GM12878 (cell line): ENCODE data around the gene ITGA4. TPM values are rescaled to one million over a fixed set of nuclear protein-coding genes. Genes with fewer than 3 reads are reported as not detected.
A peak's percentile ranks its signal among the peaks of the same experiment; 100 is the strongest.

Source experiments
- ATAC-seq: fragments of 200-7000 bp; cut with Tn5 transposase; 3 replicates; pipeline ENCODE4 v1.9.1; 2020; ENCODE audit warnings: mild to moderate bottlenecking, moderate library complexity
- BruUV-seq: library from RNA; stranded (reverse); fragments of 400-500 nt; replicated peaks from 2 replicates; lab custom pipeline; 2021; lab: Mats Ljungman, UMichigan
- CTCF ChIA-PET: fragments of 300-600 bp; sonication (Branson Sonifier 250); formaldehyde crosslinking; extraction: SDS; loops from one replicate; lab custom pipeline; 2021; ENCODE audit warnings: inconsistent platforms; lab: Yijun Ruan, JAX
- POLR2A ChIA-PET: fragments of 350-600 bp; formaldehyde crosslinking; extraction: SDS; loops from one replicate; lab custom pipeline; 2021; ENCODE audit warnings: inconsistent platforms; lab: Charles Lee
- RAD21 ChIA-PET: fragments of 300-600 bp; sonication (Branson Sonifier 250); formaldehyde crosslinking; loops from one replicate; lab custom pipeline; 2023; ENCODE audit warnings: antibody characterized with exemption; ENCODE audit not compliant: unreplicated experiment; lab: Charles Lee
- SMC1A ChIA-PET: fragments of 300-600 bp; sonication (Branson Sonifier 250); formaldehyde crosslinking; loops from one replicate; lab custom pipeline; 2023; ENCODE audit not compliant: unreplicated experiment, uncharacterized antibody; lab: Charles Lee
- DNase-seq: peaks from one replicate; pipeline ENCODE4 v3.0.0-alpha.2; 2011; ENCODE audit warnings: low read depth, low spot score
- FAIRE-seq: peaks from 3 replicates; lab custom pipeline; 2011; peaks lifted over from hg19 to GRCh38; lab: Jason Lieb, UNC
- H2AFZ ChIP-seq: 2 replicates; pipeline ENCODE4 v1.6.0; 2011; ENCODE audit warnings: low read depth, low read length, control low read depth; ENCODE audit not compliant: control insufficient read depth
- H3K27ac ChIP-seq: 2 replicates; pipeline ENCODE4 v1.5.1; 2011; ENCODE audit warnings: control low read depth; ENCODE audit not compliant: control insufficient read depth, insufficient read depth
- H3K27me3 ChIP-seq, 2 experiments: replicated peaks in 1 of 2; 2 replicates each; pipeline versions ENCODE4 v1.6.0 to v1.6.1; 2011; ENCODE audit warnings: low read length in 1 of 2; ENCODE audit not compliant: control insufficient read depth in 2 of 2, insufficient read depth in 2 of 2
- H3K36me3 ChIP-seq, 2 experiments: 2 replicates each; pipeline ENCODE4 v1.5.1; 2011; ENCODE audit warnings: low read length in 1 of 2; ENCODE audit not compliant: control insufficient read depth in 2 of 2, insufficient read depth in 2 of 2
- H3K4me1 ChIP-seq: 2 replicates; pipeline ENCODE4 v1.6.1; 2011; ENCODE audit warnings: mild to moderate bottlenecking, low read length, moderate library complexity, mixed read lengths; ENCODE audit not compliant: control insufficient read depth, insufficient read depth
- H3K4me2 ChIP-seq: 2 replicates; pipeline ENCODE4 v1.6.0; 2011; ENCODE audit warnings: control low read depth; ENCODE audit not compliant: control insufficient read depth, insufficient read depth
- H3K4me3 ChIP-seq: fragments of 200-600 bp; sonication (generic); 2 replicates; pipeline ENCODE4 v1.5.1; 2016
- H3K79me2 ChIP-seq: 2 replicates; pipeline ENCODE4 v1.6.0; 2011; ENCODE audit warnings: low read length; ENCODE audit not compliant: control insufficient read depth, insufficient read depth
- H3K9ac ChIP-seq: 2 replicates; pipeline ENCODE4 v1.8.0; 2011; ENCODE audit warnings: low read length, control low read depth, mixed read lengths; ENCODE audit not compliant: control insufficient read depth, insufficient read depth
- H3K9me3 ChIP-seq: replicated peaks from 3 replicates; pipeline ENCODE4 v1.5.1; 2011; ENCODE audit warnings: mild to moderate bottlenecking, low read length; ENCODE audit not compliant: control insufficient read depth, insufficient read depth
- H4K20me1 ChIP-seq: 2 replicates; pipeline ENCODE4 v1.6.0; 2011; ENCODE audit not compliant: control insufficient read depth, insufficient read depth
- MEF2B ChIP-seq: fragments of 450-650 bp; IDR thresholded peaks from 2 replicates; pipeline ENCODE4 v1.6.1; 2018; ENCODE audit warnings: mild to moderate bottlenecking, moderate library complexity; ENCODE audit not compliant: partially characterized antibody, poor library complexity, severe bottlenecking
- MTA2 ChIP-seq: fragments of 450-650 bp; IDR thresholded peaks from 2 replicates; pipeline ENCODE4 v1.6.1; 2016; ENCODE audit warnings: low read depth, mild to moderate bottlenecking, moderate library complexity
- MXI1 ChIP-seq: fragments of 150-350 bp; IDR thresholded peaks from 2 replicates; pipeline ENCODE4 v1.6.1; 2011; ENCODE audit warnings: low read depth, mild to moderate bottlenecking, inconsistent platforms, low read length, improper control_type of control experiment
- WGBS: methylation state at CpG from one replicate; pipeline ENCODE4 v1.1.6; 2016; ENCODE audit warnings: low lambda C conversion rate; ENCODE audit not compliant: insufficient replicate concordance, insufficient coverage; ENCODE audit errors: missing lambda C conversion rate; 5-methylcytosine and 5-hydroxymethylcytosine counted together
- in situ Hi-C: fragments of 300-500 bp; cut with MboI; formaldehyde crosslinking; loops from 9 replicates; pipeline ENCODE4 v1.14.3; 2018; ENCODE audit warnings: mixed read lengths
- intact Hi-C: fragments of 100-400 bp; cut with micrococcal nuclease; formaldehyde crosslinking; loops from one replicate; pipeline ENCODE4 v1.14.2; 2022; ENCODE audit not compliant: unreplicated experiment
- polyA plus RNA-seq, 11 experiments: library from polyadenylated mRNA; depleted of rRNA in 4 of 11; unstranded in 6 of 11; stranded (reverse) in 5 of 11; fragments of >200 nt; fragmentation: Nextera tagmentation in 4 of 11; fragmentation: Illumina TruSeq in 1 of 11; extraction: Ambion mirVana in 4 of 11; extraction: Trizol in 1 of 11; gene quantifications; 1 replicate in 1 of 11; 2 replicates in 10 of 11; pipeline versions ENCODE4 v1.2.1 to v1.2.3, GENCODE V29; 2011 to 2016; ENCODE audit warnings: inconsistent platforms in 2 of 11, missing spikeins in 2 of 11, low read depth in 1 of 11
- total RNA-seq, 4 experiments: library from RNA; depleted of rRNA in 3 of 4; stranded (reverse); fragments of >200 nt in 3 of 4; fragmentation: Illumina TruSeq in 1 of 4; extraction: Trizol in 1 of 4; gene quantifications; 2 replicates each; pipeline versions ENCODE4 v1.2.1 to v1.2.3, GENCODE V29; 2013 to 2021
- TF ChIP-seq, protein P1 (sequence below), 3 experiments: IDR thresholded peaks in 2 of 3; conservative IDR thresholded peaks in 1 of 3; 2 replicates each; pipeline ENCODE4 v1.5.1; 2011; ENCODE audit warnings: low read depth in 3 of 3, low read length in 3 of 3, mild to moderate bottlenecking in 3 of 3, control low read depth in 2 of 3, moderate library complexity in 2 of 3, inconsistent platforms in 1 of 3, mixed read lengths in 1 of 3; ENCODE audit not compliant: control insufficient read depth in 2 of 3, insufficient read depth in 1 of 3; ENCODE audit errors: extremely low read depth in 1 of 3

ITGA4 gene
- total and polyA plus RNA-seq, 10 of the 15 experiments (the other 5 are each of a cell fraction or from before 2014, with no cell fraction given): 12.4 to 87.9 (median 63.5) TPM

DNA sequence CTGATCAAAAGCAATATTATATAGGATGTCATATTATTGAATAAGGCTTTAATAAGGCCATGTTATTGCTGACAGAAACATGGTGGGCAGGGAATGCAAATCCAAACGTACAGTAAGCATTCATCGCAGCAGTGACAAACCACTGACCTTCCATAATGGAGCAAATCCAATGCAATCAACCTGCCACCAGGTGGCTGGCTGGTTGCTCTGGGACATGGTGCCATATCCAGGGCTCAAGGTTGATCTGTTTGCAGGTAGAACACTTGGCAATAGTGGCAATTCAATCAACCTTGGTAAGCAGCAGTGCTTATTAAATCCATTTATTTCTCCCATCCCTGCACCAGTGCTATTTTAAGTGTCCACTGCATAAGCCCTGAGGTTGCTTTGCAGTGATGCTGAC, 124.3 kb downstream of the ITGA4 start:
- Histone ChIP-seq H3K9me3 (no peaks in the 10 kb centered on the region), H3K9ac (no peak overlapping the region), H2AFZ (no peak overlapping the region), H3K27me3 (no peaks in the 10 kb centered on the region; a peak in 1 of 4 replicates), H3K4me1 (peaks cover 9% of the 10 kb centered on the region), H3K36me3 (no peaks in the 10 kb centered on the region), H3K4me3 (no peak overlapping the region), H3K4me2 (no peak overlapping the region), H4K20me1 (no peaks in the 10 kb centered on the region), H3K79me2 (no peaks in the 10 kb centered on the region), H3K27ac (no peak overlapping the region)
- FAIRE-seq (no peak), DNase-seq (no peak), ATAC-seq (no peak; the same call in 2 of the 3 replicates)
- TF ChIP-seq MTA2 (no peak), MEF2B (no peak), MXI1 (no peak)
- TF ChIP-seq, protein P1, sequence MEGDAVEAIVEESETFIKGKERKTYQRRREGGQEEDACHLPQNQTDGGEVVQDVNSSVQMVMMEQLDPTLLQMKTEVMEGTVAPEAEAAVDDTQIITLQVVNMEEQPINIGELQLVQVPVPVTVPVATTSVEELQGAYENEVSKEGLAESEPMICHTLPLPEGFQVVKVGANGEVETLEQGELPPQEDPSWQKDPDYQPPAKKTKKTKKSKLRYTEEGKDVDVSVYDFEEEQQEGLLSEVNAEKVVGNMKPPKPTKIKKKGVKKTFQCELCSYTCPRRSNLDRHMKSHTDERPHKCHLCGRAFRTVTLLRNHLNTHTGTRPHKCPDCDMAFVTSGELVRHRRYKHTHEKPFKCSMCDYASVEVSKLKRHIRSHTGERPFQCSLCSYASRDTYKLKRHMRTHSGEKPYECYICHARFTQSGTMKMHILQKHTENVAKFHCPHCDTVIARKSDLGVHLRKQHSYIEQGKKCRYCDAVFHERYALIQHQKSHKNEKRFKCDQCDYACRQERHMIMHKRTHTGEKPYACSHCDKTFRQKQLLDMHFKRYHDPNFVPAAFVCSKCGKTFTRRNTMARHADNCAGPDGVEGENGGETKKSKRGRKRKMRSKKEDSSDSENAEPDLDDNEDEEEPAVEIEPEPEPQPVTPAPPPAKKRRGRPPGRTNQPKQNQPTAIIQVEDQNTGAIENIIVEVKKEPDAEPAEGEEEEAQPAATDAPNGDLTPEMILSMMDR (IDR thresholded peaks at IDR 0.05 in 2 of 3, conservative IDR thresholded peaks at IDR 0.05 in 1 of 3; ENCODE audit: control insufficient read depth in 2 of 3, extremely low read depth in 1 of 3, insufficient read depth in 1 of 3, low read depth in 3 of 3, low read length in 3 of 3): peak in 2 of 3 experiments; percentile 13 to 15; a peak in 1 of 6 replicates
- POLR2A ChIA-PET: no interaction called here
- WGBS: 50% methylated on average over 2 of the region's 2 CpGs
- BruUV-seq: no TSS peak
- intact Hi-C loops (loop anchor here (10.0 kb wide), 2 partner anchors 313 to 503 kb away; partner anchors contain the start of gene ITPRID2), in situ Hi-C loops (no loop called here)
- RAD21 ChIA-PET: interaction anchor here (9.1 kb wide), 1 partner anchor 7 kb away, joined by 72 read pairs; no protein-coding TSS in a partner anchor
- SMC1A ChIA-PET: interaction anchor here (1.2 to 6.7 kb wide), 2 partner anchors 9 to 113 kb away, joined by 4 to 57 read pairs; no protein-coding TSS in a partner anchor
- CTCF ChIA-PET: interaction anchor here (0.8 to 4.7 kb wide), 4 partner anchors 9 to 476 kb away, joined by 3 to 27 read pairs (median 6); no protein-coding TSS in a partner anchor
